OCI-LY7 (cell line): ENCODE results near the gene RTN4. TPM values are rescaled to one million over a fixed set of nuclear protein-coding genes. Genes with fewer than 3 reads are reported as not detected.
"Not testable (repeated sequence)": the region's sequence is repeated elsewhere in the genome, so short reads cannot be mapped to it uniquely, and the experiment has no call there.

Experiments
- BruUV-seq: library from RNA; stranded (reverse); fragments of 400-500 nt; replicated peaks from 2 replicates; lab custom pipeline; 2021; lab: Mats Ljungman, UMichigan
- CTCF ChIA-PET: fragments of 300-600 bp; sonication (Branson Sonifier 250); formaldehyde crosslinking; loops from one replicate; lab custom pipeline; 2022; ENCODE audit warnings: antibody characterized with exemption; ENCODE audit not compliant: unreplicated experiment; lab: Charles Lee
- POLR2A ChIA-PET: fragments of 300-600 bp; sonication (Branson Sonifier 250); formaldehyde crosslinking; loops from one replicate; lab custom pipeline; 2022; ENCODE audit warnings: antibody characterized with exemption; lab: Charles Lee
- DNase-seq: peaks from one replicate; pipeline ENCODE4 v3.0.0-alpha.2; 2015; ENCODE audit warnings: low spot score
- H2AFZ ChIP-seq: fragments of 200-600 bp; sonication (generic), shearing (Covaris generic); 2 replicates; pipeline ENCODE4 v1.6.1; 2014; ENCODE audit warnings: mild to moderate bottlenecking, antibody characterized with exemption, low read length, moderate library complexity
- H3K27ac ChIP-seq: fragments of 200-600 bp; sonication (generic); 2 replicates; pipeline ENCODE4 v1.5.1; 2014; ENCODE audit warnings: mixed run types, low read depth, mild to moderate bottlenecking, moderate library complexity, low read length, inconsistent platforms; ENCODE audit not compliant: poor library complexity, severe bottlenecking
- H3K36me3 ChIP-seq: fragments of 200-600 bp; sonication (generic); 2 replicates; pipeline ENCODE4 v1.6.1; 2014; ENCODE audit warnings: mild to moderate bottlenecking, antibody characterized with exemption, low read length, moderate library complexity, mixed read lengths; ENCODE audit not compliant: insufficient read depth
- H3K4me1 ChIP-seq: fragments of 200-600 bp; sonication (generic); 2 replicates; pipeline ENCODE4 v1.5.1; 2014; ENCODE audit warnings: mild to moderate bottlenecking, low read length; ENCODE audit not compliant: insufficient read depth, poor library complexity, severe bottlenecking
- H3K4me2 ChIP-seq: fragments of 200-600 bp; sonication (generic); 2 replicates; pipeline ENCODE4 v1.6.1; 2014; ENCODE audit warnings: mild to moderate bottlenecking, low read length
- H3K4me3 ChIP-seq: fragments of 200-600 bp; sonication (generic); 2 replicates; pipeline ENCODE4 v1.5.1; 2014; ENCODE audit warnings: mild to moderate bottlenecking, low read depth, low read length; ENCODE audit not compliant: poor library complexity, severe bottlenecking
- H3K79me2 ChIP-seq: fragments of 200-600 bp; sonication (generic); 2 replicates; pipeline ENCODE4 v1.6.1; 2016; ENCODE audit warnings: low read depth, mild to moderate bottlenecking, low read length, moderate library complexity, mixed read lengths; ENCODE audit not compliant: insufficient read depth
- H3K9me2 ChIP-seq: fragments of 200-600 bp; sonication (generic); 2 replicates; pipeline ENCODE4 v1.6.1; 2016; ENCODE audit warnings: mild to moderate bottlenecking, low read length, mixed read lengths; ENCODE audit not compliant: insufficient read depth
- H3K9me3 ChIP-seq: fragments of 200-600 bp; sonication (generic); 2 replicates; pipeline ENCODE4 v1.6.1; 2014; ENCODE audit warnings: mild to moderate bottlenecking, mixed run types, low read length, mixed read lengths
- H4K20me1 ChIP-seq: fragments of 200-600 bp; sonication (generic); 2 replicates; pipeline ENCODE4 v1.6.1; 2014; ENCODE audit warnings: mild to moderate bottlenecking, antibody characterized with exemption, low read length, moderate library complexity, mixed read lengths; ENCODE audit not compliant: insufficient read depth
- EZH2phosphoT487 ChIP-seq: fragments of 200-600 bp; sonication (generic); IDR thresholded peaks from 2 replicates; pipeline ENCODE4 v1.6.1; 2018; ENCODE audit warnings: low read depth, borderline replicate concordance, mild to moderate bottlenecking, mixed run types, antibody characterized with exemption, low read length, moderate library complexity, mixed read lengths
- intact Hi-C: fragments of 100-400 bp; cut with micrococcal nuclease; formaldehyde crosslinking; loops from one replicate; pipeline ENCODE4 v1.10.0; 2022; ENCODE audit not compliant: unreplicated experiment
- total RNA-seq, 2 experiments: library from RNA; depleted of rRNA in 1 of 2; stranded (reverse); fragments of >200 nt in 1 of 2; shearing (Covaris generic) in 1 of 2; gene quantifications; 2 replicates each; pipeline ENCODE4 v1.2.3, GENCODE V29; 2014 to 2022
- TF ChIP-seq, protein P1 (sequence below): fragments of 200-600 bp; sonication (generic); conservative IDR thresholded peaks from 2 replicates; pipeline ENCODE4 v1.5.1; 2014; ENCODE audit warnings: mild to moderate bottlenecking, antibody characterized with exemption, low read length, moderate library complexity, mixed read lengths

RTN4 gene
- total RNA-seq, 2 experiments from 2014 or later, result 36.5 to 75.2 TPM

DNA sequence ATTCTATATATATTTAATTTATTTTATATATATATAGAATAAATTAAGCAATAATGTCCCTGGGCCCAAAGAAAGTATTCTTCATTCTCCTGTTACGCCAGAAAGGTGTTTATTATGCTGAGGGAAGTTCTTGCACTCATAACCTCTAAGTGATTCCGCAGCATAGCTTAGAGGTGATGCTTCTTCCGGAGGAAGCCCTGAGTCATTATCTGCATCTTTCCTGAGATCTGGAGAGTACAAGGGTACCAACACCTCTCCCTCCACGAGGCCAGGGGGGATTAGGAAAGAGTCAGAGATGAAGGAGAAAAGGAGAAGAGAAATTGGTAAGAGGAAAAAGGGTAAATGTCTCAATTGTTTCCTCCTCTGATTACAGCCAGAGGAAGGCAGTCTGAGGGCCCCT lies 43.1 kb upstream of the RTN4 start:
- Histone ChIP-seq H3K79me2 (no peaks in the 10 kb centered on the region), H3K4me3 (no peak overlapping the region), H3K9me2 (no peaks in the 10 kb centered on the region), H3K36me3 (no peaks in the 10 kb centered on the region), H3K9me3 (no peaks in the 10 kb centered on the region), H3K4me2 (no peak overlapping the region), H2AFZ (no peak overlapping the region), H4K20me1 (no peaks in the 10 kb centered on the region), H3K27ac (no peak overlapping the region), H3K4me1 (no peaks in the 10 kb centered on the region)
- DNase-seq, result no peak
- TF ChIP-seq, protein P1, sequence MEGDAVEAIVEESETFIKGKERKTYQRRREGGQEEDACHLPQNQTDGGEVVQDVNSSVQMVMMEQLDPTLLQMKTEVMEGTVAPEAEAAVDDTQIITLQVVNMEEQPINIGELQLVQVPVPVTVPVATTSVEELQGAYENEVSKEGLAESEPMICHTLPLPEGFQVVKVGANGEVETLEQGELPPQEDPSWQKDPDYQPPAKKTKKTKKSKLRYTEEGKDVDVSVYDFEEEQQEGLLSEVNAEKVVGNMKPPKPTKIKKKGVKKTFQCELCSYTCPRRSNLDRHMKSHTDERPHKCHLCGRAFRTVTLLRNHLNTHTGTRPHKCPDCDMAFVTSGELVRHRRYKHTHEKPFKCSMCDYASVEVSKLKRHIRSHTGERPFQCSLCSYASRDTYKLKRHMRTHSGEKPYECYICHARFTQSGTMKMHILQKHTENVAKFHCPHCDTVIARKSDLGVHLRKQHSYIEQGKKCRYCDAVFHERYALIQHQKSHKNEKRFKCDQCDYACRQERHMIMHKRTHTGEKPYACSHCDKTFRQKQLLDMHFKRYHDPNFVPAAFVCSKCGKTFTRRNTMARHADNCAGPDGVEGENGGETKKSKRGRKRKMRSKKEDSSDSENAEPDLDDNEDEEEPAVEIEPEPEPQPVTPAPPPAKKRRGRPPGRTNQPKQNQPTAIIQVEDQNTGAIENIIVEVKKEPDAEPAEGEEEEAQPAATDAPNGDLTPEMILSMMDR, result no peak
- TF ChIP-seq EZH2phosphoT487, result no peak
- ChIA-PET POLR2A (interaction anchor here (2.1 kb wide), 1 partner anchor 8 kb away, joined by 8 read pairs; no protein-coding TSS in a partner anchor), CTCF (no interaction called here)
- BruUV-seq, result no TSS peak
- intact Hi-C loops, result no loop called here

- BruUV-seq, result no TSS peak
- no peaks in the 10 kb centered on the region for H4K20me1 ChIP-seq
- no peaks in the 10 kb centered on the region for H3K36me3 ChIP-seq
- TF ChIP-seq EZH2phosphoT487, result no peak
- TF ChIP-seq, protein P1, result no peak
- intact Hi-C loops, result no loop called here
- H3K9me3 ChIP-seq, result no peaks in the 10 kb centered on the region
- ChIA-PET CTCF (no interaction called here), POLR2A (interaction anchor here (1.8 to 2.1 kb wide), 2 partner anchors 9 to 16 kb away, joined by 6 to 8 read pairs; no protein-coding TSS in a partner anchor)
- H3K9me2 ChIP-seq, result no peaks in the 10 kb centered on the region
- H3K79me2 ChIP-seq, result no peaks in the 10 kb centered on the region
- H3K4me1 ChIP-seq, result no peaks in the 10 kb centered on the region
- H3K4me2 ChIP-seq, result no peak overlapping the region
- H2AFZ ChIP-seq, result no peak overlapping the region
- no peak for DNase-seq
- H3K4me3 ChIP-seq, result no peak overlapping the region
- H3K27ac ChIP-seq, result no peak overlapping the region
These were observed 42.2 kb upstream of the RTN4 start for GRCh38 chr2:55092439-55092838.

- not testable (repeated sequence) for DNase-seq
- POLR2A ChIA-PET, result interaction anchor here (1.8 to 2.1 kb wide), 2 partner anchors 10 to 17 kb away, joined by 6 to 8 read pairs; no protein-coding TSS in a partner anchor
These were observed 41.4 kb upstream of the RTN4 start for GRCh38 chr2:55091681-55092080.

More at GRCh38 chr2:55091681-55092080, 41.4 kb upstream of the RTN4 start:
- H3K9me2 ChIP-seq, BruUV-seq, H3K79me2 ChIP-seq, H3K9me3 ChIP-seq, intact Hi-C loops, H3K4me3 ChIP-seq, H4K20me1 ChIP-seq, H2AFZ ChIP-seq, H3K4me1 ChIP-seq, H3K36me3 ChIP-seq, CTCF ChIA-PET, H3K4me2 ChIP-seq, H3K27ac ChIP-seq: not testable (repeated sequence)
